GM12874 (cell line): ENCODE measurements around the gene PDK1.

Source experiments
- TF ChIP-seq, protein P1 (sequence below): IDR thresholded peaks from 2 replicates; pipeline ENCODE4 v1.5.1; 2011; ENCODE audit warnings: low read depth, mild to moderate bottlenecking, control low read depth, low read length, moderate library complexity; ENCODE audit not compliant: insufficient read depth

Gene PDK1

DNA sequence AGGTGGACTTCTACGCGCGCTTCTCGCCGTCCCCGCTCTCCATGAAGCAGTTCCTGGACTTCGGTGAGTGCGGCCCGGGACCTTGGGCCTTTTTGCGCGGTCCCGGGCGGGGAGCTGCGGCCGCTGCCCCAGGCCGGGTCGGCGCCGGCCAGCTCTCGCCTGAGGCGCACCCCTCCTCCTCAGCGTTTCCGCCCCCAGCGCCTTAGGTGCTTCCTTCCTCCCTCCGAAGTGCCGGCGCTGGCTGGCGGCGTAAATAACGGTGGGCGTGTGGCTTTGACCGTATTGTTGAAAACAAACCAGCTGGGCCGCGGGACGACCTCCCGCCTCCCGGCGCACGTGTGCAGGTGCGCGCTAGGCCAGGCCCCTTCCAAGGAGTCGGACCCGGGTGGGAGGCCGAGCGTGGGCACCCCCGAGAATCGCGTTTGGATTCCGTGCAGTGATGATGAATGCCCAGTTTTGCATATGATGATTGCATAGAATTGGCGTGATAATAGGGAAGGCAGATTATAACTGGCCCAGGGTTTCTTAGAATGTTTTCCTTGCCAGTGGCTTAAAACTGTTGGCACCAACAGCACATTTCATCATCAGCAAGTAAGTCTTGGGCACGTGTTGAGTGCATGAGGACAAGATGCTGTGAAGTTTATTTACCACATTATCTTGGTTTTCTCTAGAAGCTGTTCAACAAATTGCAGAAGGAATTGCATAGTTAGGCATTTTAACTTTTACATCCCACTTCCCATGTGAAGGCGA lies 569 bp downstream of the PDK1 start:
- TF ChIP-seq, protein P1, sequence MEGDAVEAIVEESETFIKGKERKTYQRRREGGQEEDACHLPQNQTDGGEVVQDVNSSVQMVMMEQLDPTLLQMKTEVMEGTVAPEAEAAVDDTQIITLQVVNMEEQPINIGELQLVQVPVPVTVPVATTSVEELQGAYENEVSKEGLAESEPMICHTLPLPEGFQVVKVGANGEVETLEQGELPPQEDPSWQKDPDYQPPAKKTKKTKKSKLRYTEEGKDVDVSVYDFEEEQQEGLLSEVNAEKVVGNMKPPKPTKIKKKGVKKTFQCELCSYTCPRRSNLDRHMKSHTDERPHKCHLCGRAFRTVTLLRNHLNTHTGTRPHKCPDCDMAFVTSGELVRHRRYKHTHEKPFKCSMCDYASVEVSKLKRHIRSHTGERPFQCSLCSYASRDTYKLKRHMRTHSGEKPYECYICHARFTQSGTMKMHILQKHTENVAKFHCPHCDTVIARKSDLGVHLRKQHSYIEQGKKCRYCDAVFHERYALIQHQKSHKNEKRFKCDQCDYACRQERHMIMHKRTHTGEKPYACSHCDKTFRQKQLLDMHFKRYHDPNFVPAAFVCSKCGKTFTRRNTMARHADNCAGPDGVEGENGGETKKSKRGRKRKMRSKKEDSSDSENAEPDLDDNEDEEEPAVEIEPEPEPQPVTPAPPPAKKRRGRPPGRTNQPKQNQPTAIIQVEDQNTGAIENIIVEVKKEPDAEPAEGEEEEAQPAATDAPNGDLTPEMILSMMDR, result no peak

DNA sequence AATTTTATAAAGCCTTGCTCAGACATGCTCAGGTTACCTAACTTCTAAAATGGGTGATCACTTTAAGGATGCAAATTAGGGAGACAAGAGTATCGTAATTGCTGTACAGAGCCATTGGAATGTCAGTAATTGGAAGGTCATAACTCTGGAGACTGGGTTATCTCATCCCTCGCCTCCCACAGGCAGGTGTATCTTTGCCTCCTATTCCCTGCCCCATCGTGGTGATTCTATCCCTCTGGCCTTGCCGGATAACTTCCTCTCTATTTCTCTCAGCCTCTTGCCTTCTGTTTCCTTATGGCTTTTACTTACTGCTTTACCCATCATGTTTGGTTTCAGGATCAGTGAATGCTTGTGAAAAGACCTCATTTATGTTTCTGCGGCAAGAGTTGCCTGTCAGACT lies 2.5 kb downstream of the PDK1 start:
- TF ChIP-seq, protein P1, result no peak

DNA sequence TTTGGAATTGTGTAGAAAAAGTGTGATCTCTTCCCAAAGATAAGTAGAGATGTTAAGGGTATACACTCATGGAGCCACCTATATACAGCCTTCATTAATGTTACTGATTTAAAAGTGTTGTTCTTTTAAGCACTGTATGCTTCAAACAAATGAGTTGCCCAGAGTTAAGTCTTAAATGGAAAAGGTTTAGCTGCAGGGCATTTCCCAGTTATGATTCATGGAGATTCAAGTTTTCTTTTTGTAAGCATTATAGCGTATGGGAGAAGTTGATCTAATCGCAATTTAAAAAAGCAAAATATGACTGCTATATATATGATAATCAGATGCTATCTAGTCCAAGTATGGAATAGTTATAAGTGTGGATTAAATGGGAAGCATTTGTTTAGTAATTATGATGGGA lies 4.8 kb downstream of the PDK1 start:
- TF ChIP-seq, protein P1, result no peak

DNA sequence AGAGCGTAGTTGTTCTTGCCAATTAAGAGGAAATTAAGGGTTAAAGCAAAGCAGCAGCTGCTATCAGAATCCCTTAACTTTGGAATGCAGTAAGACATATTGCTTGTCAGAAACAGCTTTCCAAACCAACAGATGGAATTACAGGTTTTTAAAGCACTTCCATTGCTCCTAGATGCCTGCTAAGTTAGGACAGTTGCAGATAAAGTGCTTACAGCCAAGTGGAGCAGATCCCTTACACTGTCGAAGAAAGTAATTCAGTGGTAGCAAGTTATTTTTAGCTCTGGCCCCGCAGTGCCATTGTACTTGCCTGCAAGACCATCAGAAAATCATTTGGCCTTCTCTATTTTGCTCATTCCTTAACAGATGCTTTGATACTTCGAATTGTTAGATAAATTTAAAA lies 5.4 kb downstream of the PDK1 start:
- TF ChIP-seq, protein P1, result no peak

DNA sequence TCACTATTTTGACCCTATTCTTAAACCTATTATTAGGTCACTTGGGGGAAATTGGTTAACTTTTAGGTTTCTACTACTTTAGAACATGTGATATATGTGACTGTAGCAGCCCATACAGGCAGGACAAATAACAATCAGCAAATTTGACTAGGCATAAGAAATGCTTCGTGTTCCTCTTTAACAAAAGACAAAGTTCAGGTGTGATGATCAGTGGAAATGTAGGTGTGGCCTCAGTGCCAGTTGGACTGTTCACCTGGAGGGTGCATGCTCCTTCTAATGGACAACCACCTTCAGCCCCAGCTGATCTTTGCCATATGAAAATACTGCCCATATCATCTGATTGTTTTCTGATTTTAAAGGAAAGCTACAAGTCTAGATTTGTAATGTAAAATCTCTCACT lies 6.4 kb downstream of the PDK1 start:
- TF ChIP-seq, protein P1, result no peak

DNA sequence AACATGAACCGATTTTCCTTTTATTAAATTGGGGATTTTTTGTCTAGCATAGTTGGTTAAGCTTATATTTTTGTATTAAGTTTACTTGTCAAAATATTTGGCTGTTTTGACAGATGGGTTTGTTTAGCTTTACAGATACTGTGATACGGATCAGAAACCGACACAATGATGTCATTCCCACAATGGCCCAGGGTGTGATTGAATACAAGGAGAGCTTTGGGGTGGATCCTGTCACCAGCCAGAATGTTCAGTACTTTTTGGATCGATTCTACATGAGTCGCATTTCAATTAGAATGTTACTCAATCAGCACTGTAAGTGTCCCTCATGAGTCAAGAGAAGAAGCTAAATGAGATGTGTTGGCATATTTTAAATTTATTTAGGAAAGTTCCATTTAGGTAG lies 8.5 kb downstream of the PDK1 start:
- TF ChIP-seq, protein P1, result no peak

DNA sequence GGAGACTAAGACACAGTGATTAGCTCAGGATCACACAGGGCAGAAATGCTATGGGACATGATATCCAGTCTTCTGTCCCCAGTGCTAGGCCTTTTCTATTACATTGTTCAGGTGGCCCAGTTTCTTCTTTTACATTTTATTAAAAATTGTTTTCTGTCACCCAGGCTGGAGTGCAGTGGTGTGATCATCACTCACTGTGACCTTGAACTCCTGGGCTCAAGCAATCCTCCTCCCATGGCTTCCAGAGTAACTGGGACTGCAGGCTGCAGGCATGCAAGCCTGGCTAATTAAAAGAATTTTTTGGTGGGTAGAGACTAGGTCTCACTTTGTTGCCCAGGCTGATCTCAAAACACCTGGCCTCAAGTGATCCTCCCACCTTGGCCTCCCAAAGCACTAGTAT lies 15.4 kb downstream of the PDK1 start:
- TF ChIP-seq, protein P1, result no peak
